A673 (cell line): ENCODE results near the gene TRPC1.

Experiments used
- CTCF ChIP-seq: fragments of 300-800, 200-600 bp; sonication (generic); conservative IDR thresholded peaks from 2 replicates; pipeline ENCODE4 v1.5.1; 2017; ENCODE audit warnings: low read depth, mild to moderate bottlenecking, antibody characterized with exemption, low read length, moderate library complexity, mixed read lengths
- EZH2 ChIP-seq: fragments of 200-600 bp; sonication (generic); IDR thresholded peaks from 2 replicates; pipeline ENCODE4 v1.6.1; 2017; ENCODE audit warnings: borderline replicate concordance, low read depth, mild to moderate bottlenecking, mixed read lengths, antibody characterized with exemption, low read length; ENCODE audit not compliant: poor library complexity, severe bottlenecking

GRCh38 chr3:142735462-142735861 is 11.6 kb downstream of the TRPC1 start:
- TF ChIP-seq CTCF = no peak
- TF ChIP-seq EZH2 = no peak
